Uterus (tissue), 4 donors: ENCODE results near the gene TRMO. TPM values are rescaled to one million over a fixed set of nuclear protein-coding genes. Genes with fewer than 3 reads are reported as not detected.

ENCODE experiments used
- DNase-seq, 2 donors: peaks; one replicate each; pipeline ENCODE4 v3.0.0-alpha.2; 2019 to 2020
- H3K27ac ChIP-seq, 2 donors: fragments of 200-600 bp; sonication (generic); 1 replicate in 1 of 2; 2 replicates in 1 of 2; pipeline ENCODE4 v1.5.1; 2016 to 2018
- H3K27me3 ChIP-seq, 2 donors: fragments of 200-600 bp; sonication (generic); one replicate each; pipeline ENCODE4 v1.5.1; 2018 to 2019; ENCODE audit warnings: control low read depth in 1 of 2
- H3K36me3 ChIP-seq, 2 donors: fragments of 200-600 bp; sonication (generic); one replicate each; pipeline ENCODE4 v1.5.1; 2019; ENCODE audit warnings: control low read depth in 1 of 2
- H3K4me1 ChIP-seq, 2 donors: fragments of 200-600 bp; sonication (generic); one replicate each; pipeline ENCODE4 v1.5.1; 2018 to 2019; ENCODE audit warnings: control low read depth in 1 of 2
- H3K4me3 ChIP-seq, 2 donors: fragments of 200-600 bp; sonication (generic); 1 replicate in 1 of 2; 2 replicates in 1 of 2; pipeline ENCODE4 v1.5.1; 2018 to 2019; ENCODE audit warnings: mild to moderate bottlenecking in 1 of 2
- H3K9me3 ChIP-seq, 2 donors: fragments of 200-600 bp; sonication (generic); one replicate each; pipeline ENCODE4 v1.5.1; 2019; ENCODE audit warnings: control low read depth in 1 of 2
- POLR2A ChIP-seq, 2 donors: fragments of 450-650 bp; IDR thresholded peaks; one replicate each; pipeline ENCODE4 v1.6.1; 2016; ENCODE audit warnings: antibody characterized with exemption in 2 of 2, mild to moderate bottlenecking in 1 of 2, moderate library complexity in 1 of 2
- intact Hi-C: fragments of 100-400 bp; cut with DNase I; formaldehyde crosslinking; loops from one replicate; pipeline ENCODE4 v1.15.1; 2023; ENCODE audit warnings: low total_unique reads
- total RNA-seq, 4 donors: library from RNA; depleted of rRNA in 3 of 4; stranded (reverse); fragments of >200 nt in 3 of 4; gene quantifications; one replicate each; pipeline versions ENCODE4 v1.1.0 to v1.2.4, GENCODE V29; 2014 to 2023
- TF ChIP-seq, protein P1 (sequence below), 4 experiments: fragments of 200-600 bp in 2 of 4; fragments of 450-650 bp in 2 of 4; sonication (generic) in 2 of 4; IDR thresholded peaks; one replicate each; pipeline ENCODE4 v1.5.1; 2016 to 2019; ENCODE audit warnings: antibody characterized with exemption in 4 of 4, mild to moderate bottlenecking in 2 of 4, moderate library complexity in 1 of 4
- donor health status: DM: yes; HTN: yes; CAD: no.

The TRMO gene, protein sequence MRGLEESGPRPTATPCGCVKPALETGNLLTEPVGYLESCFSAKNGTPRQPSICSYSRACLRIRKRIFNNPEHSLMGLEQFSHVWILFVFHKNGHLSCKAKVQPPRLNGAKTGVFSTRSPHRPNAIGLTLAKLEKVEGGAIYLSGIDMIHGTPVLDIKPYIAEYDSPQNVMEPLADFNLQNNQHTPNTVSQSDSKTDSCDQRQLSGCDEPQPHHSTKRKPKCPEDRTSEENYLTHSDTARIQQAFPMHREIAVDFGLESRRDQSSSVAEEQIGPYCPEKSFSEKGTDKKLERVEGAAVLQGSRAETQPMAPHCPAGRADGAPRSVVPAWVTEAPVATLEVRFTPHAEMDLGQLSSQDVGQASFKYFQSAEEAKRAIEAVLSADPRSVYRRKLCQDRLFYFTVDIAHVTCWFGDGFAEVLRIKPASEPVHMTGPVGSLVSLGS
- total RNA-seq, result 10 to 100 TPM; 14.1 to 32.6 (median 19.7) TPM

DNA sequence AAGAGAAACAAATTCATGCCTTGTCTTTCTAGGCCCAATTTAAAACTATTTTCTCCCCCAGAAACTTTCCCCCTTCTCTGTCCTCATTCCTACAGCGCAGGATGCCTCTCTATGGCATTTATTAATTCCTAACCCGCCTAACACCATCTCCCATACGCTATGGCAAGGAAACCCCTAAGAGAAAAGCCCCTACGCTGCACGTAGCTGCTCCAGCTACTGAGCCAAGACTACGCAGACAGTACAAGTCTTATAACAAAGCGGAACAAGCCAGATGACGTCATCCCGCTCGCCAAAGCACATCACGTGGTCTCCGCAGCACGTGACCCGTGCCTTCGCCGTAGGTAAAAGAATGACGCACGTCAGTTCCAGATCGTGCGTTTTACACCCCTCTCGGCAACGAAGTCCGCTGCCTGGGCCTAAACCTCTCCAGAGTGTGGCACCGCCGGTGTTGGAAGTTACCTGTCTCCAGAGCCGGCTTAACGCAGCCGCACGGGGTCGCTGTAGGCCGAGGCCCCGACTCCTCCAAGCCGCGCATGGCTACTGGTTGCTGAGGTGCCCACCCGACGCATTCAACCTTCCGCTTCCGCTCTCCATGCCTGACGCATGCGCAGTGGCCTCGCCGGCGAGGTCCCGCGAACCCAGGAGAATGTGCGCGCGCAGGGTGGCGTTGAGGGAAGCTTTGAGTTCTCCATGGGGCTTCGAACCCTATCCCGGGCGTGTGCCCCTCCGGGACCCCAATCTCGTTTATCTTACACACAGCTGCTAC, at the start of gene TRMO:
Gene TRMO (minus strand): TSS at position 542 of the 766 bp plus-strand sequence. CDS start 7 bp downstream, at position 535.
- Histone ChIP-seq H3K36me3 (no peaks in the 10 kb centered on the region), H3K27me3 (no peaks in the 10 kb centered on the region), H3K9me3 (no peaks in the 10 kb centered on the region), H3K4me3 (peak within 1 kb of the TSS; percentile 53 to 57), H3K4me1 (no peaks in the 10 kb centered on the region), H3K27ac (peak within 1 kb of the TSS; percentile 94 to 98)
- intact Hi-C loops, result no loop called here
- TF ChIP-seq, protein P1, sequence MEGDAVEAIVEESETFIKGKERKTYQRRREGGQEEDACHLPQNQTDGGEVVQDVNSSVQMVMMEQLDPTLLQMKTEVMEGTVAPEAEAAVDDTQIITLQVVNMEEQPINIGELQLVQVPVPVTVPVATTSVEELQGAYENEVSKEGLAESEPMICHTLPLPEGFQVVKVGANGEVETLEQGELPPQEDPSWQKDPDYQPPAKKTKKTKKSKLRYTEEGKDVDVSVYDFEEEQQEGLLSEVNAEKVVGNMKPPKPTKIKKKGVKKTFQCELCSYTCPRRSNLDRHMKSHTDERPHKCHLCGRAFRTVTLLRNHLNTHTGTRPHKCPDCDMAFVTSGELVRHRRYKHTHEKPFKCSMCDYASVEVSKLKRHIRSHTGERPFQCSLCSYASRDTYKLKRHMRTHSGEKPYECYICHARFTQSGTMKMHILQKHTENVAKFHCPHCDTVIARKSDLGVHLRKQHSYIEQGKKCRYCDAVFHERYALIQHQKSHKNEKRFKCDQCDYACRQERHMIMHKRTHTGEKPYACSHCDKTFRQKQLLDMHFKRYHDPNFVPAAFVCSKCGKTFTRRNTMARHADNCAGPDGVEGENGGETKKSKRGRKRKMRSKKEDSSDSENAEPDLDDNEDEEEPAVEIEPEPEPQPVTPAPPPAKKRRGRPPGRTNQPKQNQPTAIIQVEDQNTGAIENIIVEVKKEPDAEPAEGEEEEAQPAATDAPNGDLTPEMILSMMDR (IDR thresholded peaks at IDR 0.05), result peak; percentile 44 to 84 (median 74)
- TF ChIP-seq POLR2A (IDR thresholded peaks at IDR 0.05), result peak; percentile 85 to 91
- peak; percentile 96 to 99 for DNase-seq

DNA sequence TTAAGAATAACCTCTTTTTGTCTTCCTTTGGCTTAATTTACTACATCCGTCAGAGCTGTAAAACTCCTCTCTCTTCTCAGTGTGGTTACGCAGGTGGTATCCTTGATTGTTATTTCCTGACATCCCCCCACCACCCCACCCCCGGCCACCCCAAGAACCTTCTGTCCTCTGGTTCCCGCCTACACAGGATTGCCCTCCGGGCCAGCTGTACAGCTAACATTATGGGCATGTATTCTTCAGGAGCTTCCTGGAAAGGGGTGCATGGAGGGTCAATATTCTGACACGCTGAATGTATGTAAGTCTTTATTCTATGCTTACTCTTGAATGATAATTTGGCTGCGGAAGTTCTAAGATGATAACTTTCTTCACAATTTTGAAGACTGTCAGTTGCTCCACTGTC, 47.9 kb upstream of the TRMO start:
- DNase-seq, result no peak
- H3K27ac ChIP-seq, result no peak overlapping the region
- TF ChIP-seq POLR2A (IDR thresholded peaks at IDR 0.05), result no peak
- TF ChIP-seq, protein P1 (IDR thresholded peaks at IDR 0.05), result no peak
- H3K9me3 ChIP-seq, result no peaks in the 10 kb centered on the region
- no peaks in the 10 kb centered on the region for H3K4me1 ChIP-seq
- intact Hi-C loops, result no loop called here
- H3K36me3 ChIP-seq, result no peaks in the 10 kb centered on the region
- H3K4me3 ChIP-seq, result no peak overlapping the region
- peaks cover 0 to 7% of the 10 kb centered on the region in 2 donors for H3K27me3 ChIP-seq

DNA sequence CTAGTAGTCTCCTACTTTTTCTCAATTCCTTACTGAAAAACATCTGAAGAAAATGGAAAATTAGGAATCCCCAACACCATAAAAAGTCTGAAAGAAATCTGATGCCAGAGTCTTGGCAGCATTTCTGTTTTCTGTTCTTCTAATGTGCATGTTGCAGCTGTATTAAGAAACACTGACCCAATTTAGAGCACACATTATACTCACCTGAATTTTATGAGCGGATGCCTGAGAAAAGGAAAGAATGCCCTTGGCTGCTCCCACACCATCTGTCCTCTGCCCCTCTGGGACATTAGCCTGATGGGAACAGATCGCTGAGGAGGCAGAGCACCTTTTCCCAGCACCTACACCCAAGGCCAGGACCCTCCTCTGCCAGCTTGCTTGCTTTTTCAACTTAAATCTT, 46.7 kb upstream of the TRMO start:
- no peaks in the 10 kb centered on the region for H3K4me1 ChIP-seq
- no peaks in the 10 kb centered on the region for H3K36me3 ChIP-seq
- H3K9me3 ChIP-seq, result no peaks in the 10 kb centered on the region
- no peak for DNase-seq
- no peak overlapping the region for H3K27ac ChIP-seq
- H3K27me3 ChIP-seq, result peaks cover 0 to 7% of the 10 kb centered on the region in 2 donors
- TF ChIP-seq, protein P1 (IDR thresholded peaks at IDR 0.05), result no peak
- TF ChIP-seq POLR2A (IDR thresholded peaks at IDR 0.05), result no peak
- H3K4me3 ChIP-seq, result no peak overlapping the region
- intact Hi-C loops, result no loop called here

DNA sequence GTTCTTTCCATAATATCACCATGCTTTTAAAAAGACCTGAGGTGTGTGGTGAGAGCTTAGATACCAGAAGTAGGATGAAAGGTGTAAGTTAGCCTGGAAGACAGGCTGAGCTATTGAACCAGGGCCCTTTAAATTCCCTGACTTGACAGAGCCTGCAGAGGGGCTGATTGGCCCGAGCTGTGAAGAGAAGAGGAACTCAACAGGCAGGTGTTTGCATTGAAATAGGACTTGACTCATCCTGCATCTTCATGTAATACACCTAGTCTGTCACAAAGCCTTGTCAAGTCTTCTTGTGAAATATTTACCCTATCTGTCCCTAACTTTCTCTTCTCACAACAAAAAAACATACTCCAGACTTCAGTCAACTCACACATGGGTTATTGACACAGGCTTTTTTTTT, 44.2 kb upstream of the TRMO start:
- Histone ChIP-seq H3K9me3 (no peaks in the 10 kb centered on the region), H3K36me3 (no peaks in the 10 kb centered on the region), H3K4me3 (no peak overlapping the region), H3K27me3 (peaks cover 0 to 7% of the 10 kb centered on the region in 2 donors), H3K4me1 (no peaks in the 10 kb centered on the region), H3K27ac (no peak overlapping the region)
- intact Hi-C loops, result no loop called here
- TF ChIP-seq, protein P1 (IDR thresholded peaks at IDR 0.05), result no peak
- TF ChIP-seq POLR2A (IDR thresholded peaks at IDR 0.05), result no peak
- no peak for DNase-seq

DNA sequence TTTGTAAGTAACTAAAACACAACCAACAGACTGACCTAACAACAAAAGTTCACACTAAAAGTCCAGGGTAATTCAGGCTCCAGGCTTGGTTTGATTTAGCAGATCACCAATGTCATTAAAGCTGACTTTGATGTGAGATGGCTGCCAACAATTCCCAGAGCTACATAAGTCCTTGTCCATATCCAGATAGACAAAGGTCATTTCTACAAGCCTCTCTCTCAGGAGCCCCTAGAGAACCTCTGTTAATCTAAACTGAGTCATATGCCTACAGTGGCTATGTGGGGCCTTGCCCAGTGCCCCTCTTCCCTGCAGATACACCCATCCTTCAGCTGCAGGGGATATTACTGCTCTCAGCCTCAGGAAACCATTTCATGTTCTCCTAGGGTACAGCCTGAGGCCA, 42.6 kb upstream of the TRMO start:
- no peak for DNase-seq
- intact Hi-C loops, result no loop called here
- H3K4me3 ChIP-seq, result no peak overlapping the region
- no peaks in the 10 kb centered on the region for H3K36me3 ChIP-seq
- TF ChIP-seq POLR2A (IDR thresholded peaks at IDR 0.05), result no peak
- TF ChIP-seq, protein P1 (IDR thresholded peaks at IDR 0.05), result no peak
- no peaks in the 10 kb centered on the region for H3K4me1 ChIP-seq
- H3K27me3 ChIP-seq, result no peaks in the 10 kb centered on the region
- H3K27ac ChIP-seq, result no peak overlapping the region
- H3K9me3 ChIP-seq, result no peaks in the 10 kb centered on the region
